B cell (primary cell): ENCODE data around the gene NHSL2. TPM values are rescaled to one million over a fixed set of nuclear protein-coding genes. Genes with fewer than 3 reads are reported as not detected.

Source experiments
- ATAC-seq: fragments of 200-7000 bp; cut with Tn5 transposase; one replicate; pipeline ENCODE4 v1.10.0; 2021; ENCODE audit warnings: low read depth, mild to moderate bottlenecking, moderate number of reproducible peaks, moderate library complexity
- CTCF ChIA-PET: fragments of 350-600 bp; sonication (Branson Sonifier 250); formaldehyde crosslinking; loops from one replicate; lab custom pipeline; 2021; ENCODE audit warnings: antibody characterized with exemption, inconsistent platforms; lab: Charles Lee
- POLR2A ChIA-PET: fragments of 350-600 bp; sonication (Branson Sonifier 250); formaldehyde crosslinking; loops from one replicate; lab custom pipeline; 2021; ENCODE audit warnings: antibody characterized with exemption; lab: Charles Lee
- DNase-seq: peaks from one replicate; pipeline ENCODE4 v3.0.0; 2013
- H2AFZ ChIP-seq: 2 replicates; pipeline ENCODE4 v1.6.1; 2012; ENCODE audit warnings: mild to moderate bottlenecking, low read depth, low read length; ENCODE audit not compliant: insufficient read depth, poor library complexity, severe bottlenecking
- H3K27ac ChIP-seq, 2 donors: 1 replicate in 1 of 2; 2 replicates in 1 of 2; pipeline ENCODE4 v1.5.1; 2012 to 2013; ENCODE audit warnings: low read length in 2 of 2, mild to moderate bottlenecking in 2 of 2, moderate library complexity in 1 of 2
- H3K27me3 ChIP-seq, 4 experiments: fragments of 200-600 bp in 1 of 4; sonication (generic) in 1 of 4; replicated peaks in 1 of 4; 1 replicate in 2 of 4; 2 replicates in 2 of 4; pipeline versions ENCODE4 v1.6.1 to v1.7.0; 2013 to 2016; ENCODE audit warnings: low read length in 3 of 4, mild to moderate bottlenecking in 2 of 4, mixed read lengths in 1 of 4, moderate library complexity in 1 of 4; ENCODE audit not compliant: insufficient read depth in 4 of 4, control insufficient read depth in 3 of 4; ENCODE audit errors: control extremely low read depth in 1 of 4
- H3K36me3 ChIP-seq, 2 experiments: replicated peaks in 1 of 2; 1 replicate in 1 of 2; 2 replicates in 1 of 2; pipeline versions ENCODE4 v1.6.1 to v1.7.1; 2013; ENCODE audit warnings: low read length in 1 of 2; ENCODE audit not compliant: insufficient read depth in 2 of 2, control insufficient read depth in 1 of 2; ENCODE audit errors: control extremely low read depth in 1 of 2, extremely low read depth in 1 of 2
- H3K4me1 ChIP-seq, 2 donors: fragments of 200-600 bp in 1 of 2; sonication (generic) in 1 of 2; 1 replicate in 1 of 2; 2 replicates in 1 of 2; pipeline versions ENCODE4 v1.5.1 to v1.6.1; 2013 to 2017; ENCODE audit warnings: low read length in 2 of 2; ENCODE audit not compliant: control insufficient read depth in 2 of 2, insufficient read depth in 2 of 2
- H3K4me2 ChIP-seq: replicated peaks from 2 replicates; pipeline ENCODE3; 2012; ENCODE audit warnings: mild to moderate bottlenecking, low read depth, low read length; ENCODE audit not compliant: poor library complexity, severe bottlenecking
- H3K4me3 ChIP-seq, 5 experiments: fragments of 200-600 bp in 1 of 5; sonication (generic) in 1 of 5; 1 replicate in 3 of 5; 2 replicates in 2 of 5; pipeline versions ENCODE4 v1.5.1 to v1.7.0; 2011 to 2016; ENCODE audit warnings: low read length in 4 of 5, mild to moderate bottlenecking in 4 of 5, low read depth in 2 of 5, control low read depth in 1 of 5, moderate library complexity in 1 of 5; ENCODE audit not compliant: insufficient read depth in 1 of 5; ENCODE audit errors: control extremely low read depth in 1 of 5, extremely low read depth in 1 of 5
- H3K79me2 ChIP-seq: fragments of 200-600 bp; sonication (generic); one replicate; pipeline ENCODE4 v1.6.0; 2016; ENCODE audit warnings: low read length; ENCODE audit not compliant: control insufficient read depth, insufficient read depth
- H3K9ac ChIP-seq: fragments of 200-600 bp; sonication (generic); 2 replicates; pipeline ENCODE4 v1.6.1; 2017; ENCODE audit warnings: mild to moderate bottlenecking, low read length, moderate library complexity
- H3K9me3 ChIP-seq, 3 donors: one replicate each; pipeline versions ENCODE4 v1.6.1 to v1.7.1; 2013; ENCODE audit warnings: low read length in 2 of 3; ENCODE audit not compliant: control insufficient read depth in 2 of 3, insufficient read depth in 1 of 3; ENCODE audit errors: control extremely low read depth in 1 of 3
- H4K20me1 ChIP-seq: 2 replicates; pipeline ENCODE4 v1.6.0; 2012; ENCODE audit warnings: mild to moderate bottlenecking, low read length; ENCODE audit not compliant: insufficient read depth, control insufficient read depth, poor library complexity, severe bottlenecking
- H3K27ac Mint-ChIP-seq: one replicate; pipeline ENCODE4 v1.8.0; 2021; ENCODE audit warnings: mixed read lengths
- H3K27me3 Mint-ChIP-seq: one replicate; pipeline ENCODE4 v1.8.0; 2021; ENCODE audit warnings: mixed read lengths
- H3K4me1 Mint-ChIP-seq: one replicate; pipeline ENCODE4 v1.8.0; 2021; ENCODE audit warnings: mixed read lengths
- H3K4me3 Mint-ChIP-seq: one replicate; pipeline ENCODE4 v1.8.0; 2021; ENCODE audit warnings: mixed read lengths
- H3K9me3 Mint-ChIP-seq: one replicate; pipeline ENCODE4 v1.8.0; 2022; ENCODE audit warnings: mixed read lengths; ENCODE audit not compliant: insufficient read depth
- EZH2 ChIP-seq: IDR thresholded peaks from 2 replicates; pipeline ENCODE4 v1.6.1; 2012; ENCODE audit warnings: borderline replicate concordance, low read depth, mild to moderate bottlenecking, moderate library complexity, low read length; ENCODE audit not compliant: insufficient read depth, poor library complexity, severe bottlenecking
- WGBS: methylation state at CpG from one replicate; pipeline ENCODE4 v1.1.5; 2013; ENCODE audit warnings: missing lambda C conversion rate; ENCODE audit not compliant: insufficient coverage; 5-methylcytosine and 5-hydroxymethylcytosine counted together
- intact Hi-C: fragments of 100-400 bp; cut with micrococcal nuclease; formaldehyde crosslinking; loops from one replicate; pipeline ENCODE4 v1.10.0; 2022
- polyA plus RNA-seq: library from polyadenylated mRNA; depleted of rRNA; stranded (reverse); fragments of >200 nt; gene quantifications from 2 replicates; pipeline ENCODE4 v1.2.3, GENCODE V29; 2012
- total RNA-seq, 2 donors: library from RNA; stranded (reverse); fragments of 120-200 nt in 1 of 2; gene quantifications; 1 replicate in 1 of 2; 2 replicates in 1 of 2; pipeline versions ENCODE4 v1.2.3 to v1.2.4, GENCODE V29; 2013 to 2022
- TF ChIP-seq, protein P1 (sequence below): fragments of 200-600 bp; IDR thresholded peaks from one replicate; pipeline ENCODE4 v1.8.0; 2022; ENCODE audit warnings: antibody characterized with exemption, mild to moderate bottlenecking

Gene NHSL2
- total and polyA plus RNA-seq, 2 donors (not counting 1 experiment from before 2014, with no cell fraction given): 0.16 to 1.7 TPM

DNA sequence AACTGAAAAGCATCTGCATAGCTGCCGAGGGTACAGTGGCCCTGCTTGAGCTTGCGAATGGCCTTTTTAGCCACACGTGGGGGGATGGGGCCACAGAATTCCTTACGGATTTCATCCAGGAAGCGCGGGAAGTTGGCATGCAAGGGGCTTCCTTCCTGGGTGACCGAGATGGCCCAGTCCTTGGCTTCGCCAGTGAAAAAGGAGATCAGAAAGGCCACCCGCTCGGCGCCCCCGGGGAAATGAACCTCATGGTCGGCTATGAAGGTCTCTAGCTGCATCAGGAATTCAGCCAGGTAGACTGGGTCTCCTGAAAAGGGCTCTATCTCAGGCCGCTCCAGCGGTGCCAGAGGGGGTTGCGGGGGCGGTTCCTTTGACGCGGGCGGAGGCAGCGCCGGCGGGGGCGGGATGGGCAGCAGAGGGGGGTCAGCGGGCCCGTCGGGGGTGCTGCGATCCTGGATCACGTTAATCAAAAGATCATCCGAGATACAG lies 220.2 kb downstream of the NHSL2 start:
- H3K4me2 ChIP-seq: peak overlapping the region; percentile 86

More for the DNA sequence above, 220.2 kb downstream of the NHSL2 start:
- peak overlapping the region; percentile 85 for H3K27ac Mint-ChIP-seq
- CTCF ChIA-PET: interaction anchor here (1.4 to 7.9 kb wide), 5 partner anchors 9 to 130 kb away, joined by 3 to 83 read pairs (median 9); partner anchors contain the start of gene PIN4
- TF ChIP-seq EZH2: no peak
- TF ChIP-seq, protein P1, sequence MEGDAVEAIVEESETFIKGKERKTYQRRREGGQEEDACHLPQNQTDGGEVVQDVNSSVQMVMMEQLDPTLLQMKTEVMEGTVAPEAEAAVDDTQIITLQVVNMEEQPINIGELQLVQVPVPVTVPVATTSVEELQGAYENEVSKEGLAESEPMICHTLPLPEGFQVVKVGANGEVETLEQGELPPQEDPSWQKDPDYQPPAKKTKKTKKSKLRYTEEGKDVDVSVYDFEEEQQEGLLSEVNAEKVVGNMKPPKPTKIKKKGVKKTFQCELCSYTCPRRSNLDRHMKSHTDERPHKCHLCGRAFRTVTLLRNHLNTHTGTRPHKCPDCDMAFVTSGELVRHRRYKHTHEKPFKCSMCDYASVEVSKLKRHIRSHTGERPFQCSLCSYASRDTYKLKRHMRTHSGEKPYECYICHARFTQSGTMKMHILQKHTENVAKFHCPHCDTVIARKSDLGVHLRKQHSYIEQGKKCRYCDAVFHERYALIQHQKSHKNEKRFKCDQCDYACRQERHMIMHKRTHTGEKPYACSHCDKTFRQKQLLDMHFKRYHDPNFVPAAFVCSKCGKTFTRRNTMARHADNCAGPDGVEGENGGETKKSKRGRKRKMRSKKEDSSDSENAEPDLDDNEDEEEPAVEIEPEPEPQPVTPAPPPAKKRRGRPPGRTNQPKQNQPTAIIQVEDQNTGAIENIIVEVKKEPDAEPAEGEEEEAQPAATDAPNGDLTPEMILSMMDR: no peak
- Histone ChIP-seq H4K20me1 (no peaks in the 10 kb centered on the region), H3K36me3 (no peaks in the 10 kb centered on the region), H3K27me3 (peaks cover 0 to 18% (median 10%) of the 10 kb centered on the region in 4 experiments), H3K9me3 (no peaks in the 10 kb centered on the region), H3K4me1 (peaks cover 7 to 10% of the 10 kb centered on the region in 2 donors), H3K79me2 (no peaks in the 10 kb centered on the region), H3K9ac (peak overlapping the region; percentile 23), H3K27ac (no peak overlapping the region), H3K4me3 (peak overlapping the region in 1 of 5 experiments; percentile 33), H2AFZ (peak overlapping the region; percentile 42)
- POLR2A ChIA-PET: interaction anchor here (0.6 to 2.5 kb wide), 3 partner anchors 11 to 146 kb away, joined by 3 to 13 read pairs (median 8); partner anchors contain the start of genes PIN4 and RPS4X
- no peaks in the 10 kb centered on the region for H3K9me3 Mint-ChIP-seq
- no peak for ATAC-seq
- H3K27me3 Mint-ChIP-seq: peaks cover 3% of the 10 kb centered on the region
- WGBS: 44% methylated on average over 22 of the region's 30 CpGs
- intact Hi-C loops: no loop called here
- DNase-seq: no peak
- H3K4me1 Mint-ChIP-seq: peaks cover 15% of the 10 kb centered on the region
- H3K4me3 Mint-ChIP-seq: peak overlapping the region; percentile 83
